NB4 (cell line): ENCODE data around the gene HTR3B.
"Not testable (repeated sequence)": the region's sequence is repeated elsewhere in the genome, so short reads cannot be mapped to it uniquely, and the experiment has no call there.

Experiments
- DNase-seq: peaks from one replicate; pipeline ENCODE4 v3.0.0; 2010; ENCODE audit warnings: low read depth
- H3K4me3 ChIP-seq: one replicate; pipeline ENCODE4 v1.5.1; 2011; ENCODE audit warnings: mild to moderate bottlenecking, low read depth, low read length, moderate library complexity
- MAX ChIP-seq: IDR thresholded peaks from 2 replicates; pipeline ENCODE4 v1.6.1; 2011; ENCODE audit warnings: low read depth, low read length
- MYC ChIP-seq: IDR thresholded peaks from 2 replicates; pipeline ENCODE4 v1.6.1; 2011; ENCODE audit warnings: low read depth, low read length
- POLR2A ChIP-seq: IDR thresholded peaks from 2 replicates; pipeline ENCODE4 v1.6.1; 2011; ENCODE audit warnings: mild to moderate bottlenecking; ENCODE audit not compliant: insufficient read length; ENCODE audit errors: extremely low read depth
- TF ChIP-seq, protein P1 (sequence below): IDR thresholded peaks from one replicate; pipeline ENCODE4 v1.5.1; 2012; ENCODE audit warnings: low read depth, low read length

The HTR3B gene

DNA sequence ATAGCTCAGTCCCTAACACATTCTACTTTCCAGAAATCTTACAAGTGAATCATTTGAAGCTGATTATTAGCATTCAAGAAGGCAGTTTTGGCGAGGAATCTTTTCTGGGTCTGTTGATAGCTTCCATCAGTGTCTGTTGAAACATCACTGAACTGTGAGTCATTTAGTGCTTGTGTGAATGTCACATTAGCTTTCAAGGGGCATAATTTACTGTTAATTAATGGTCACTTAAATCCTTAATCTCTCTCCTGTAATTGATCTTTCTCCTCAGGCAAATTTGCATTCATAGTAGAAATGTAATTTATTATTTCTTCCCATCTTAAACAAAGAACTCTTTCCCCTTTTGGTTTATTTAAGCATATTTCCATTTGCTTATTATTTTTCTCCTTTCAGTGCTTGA is 2.6 kb downstream of the HTR3B start:
- TF ChIP-seq MYC (no peak), POLR2A (no peak), MAX (no peak)
- TF ChIP-seq, protein P1, sequence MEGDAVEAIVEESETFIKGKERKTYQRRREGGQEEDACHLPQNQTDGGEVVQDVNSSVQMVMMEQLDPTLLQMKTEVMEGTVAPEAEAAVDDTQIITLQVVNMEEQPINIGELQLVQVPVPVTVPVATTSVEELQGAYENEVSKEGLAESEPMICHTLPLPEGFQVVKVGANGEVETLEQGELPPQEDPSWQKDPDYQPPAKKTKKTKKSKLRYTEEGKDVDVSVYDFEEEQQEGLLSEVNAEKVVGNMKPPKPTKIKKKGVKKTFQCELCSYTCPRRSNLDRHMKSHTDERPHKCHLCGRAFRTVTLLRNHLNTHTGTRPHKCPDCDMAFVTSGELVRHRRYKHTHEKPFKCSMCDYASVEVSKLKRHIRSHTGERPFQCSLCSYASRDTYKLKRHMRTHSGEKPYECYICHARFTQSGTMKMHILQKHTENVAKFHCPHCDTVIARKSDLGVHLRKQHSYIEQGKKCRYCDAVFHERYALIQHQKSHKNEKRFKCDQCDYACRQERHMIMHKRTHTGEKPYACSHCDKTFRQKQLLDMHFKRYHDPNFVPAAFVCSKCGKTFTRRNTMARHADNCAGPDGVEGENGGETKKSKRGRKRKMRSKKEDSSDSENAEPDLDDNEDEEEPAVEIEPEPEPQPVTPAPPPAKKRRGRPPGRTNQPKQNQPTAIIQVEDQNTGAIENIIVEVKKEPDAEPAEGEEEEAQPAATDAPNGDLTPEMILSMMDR = no peak
- DNase-seq = no peak
- no peak overlapping the region for H3K4me3 ChIP-seq

DNA sequence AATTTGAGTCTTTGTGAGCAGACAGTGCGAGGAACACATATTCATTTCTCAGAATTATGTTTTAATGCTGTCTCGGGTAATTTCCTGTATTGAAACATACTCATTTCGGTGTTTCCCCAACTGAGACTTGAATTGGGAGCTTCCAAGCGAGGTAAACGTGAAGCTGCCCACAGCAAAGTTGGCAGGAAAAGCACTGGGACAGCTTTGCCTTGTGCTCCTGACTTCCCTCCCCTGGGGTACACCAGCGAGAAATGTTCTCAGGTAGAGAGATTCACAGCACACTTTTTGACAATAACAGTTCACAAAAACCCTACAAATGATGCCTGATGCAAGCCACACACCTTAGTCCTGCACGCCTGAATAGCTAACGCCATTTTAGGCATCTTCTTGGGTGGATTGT is 3.1 kb downstream of the HTR3B start:
- TF ChIP-seq MAX (no peak), MYC (no peak), POLR2A (no peak)
- TF ChIP-seq, protein P1 = no peak
- no peak for DNase-seq

DNA sequence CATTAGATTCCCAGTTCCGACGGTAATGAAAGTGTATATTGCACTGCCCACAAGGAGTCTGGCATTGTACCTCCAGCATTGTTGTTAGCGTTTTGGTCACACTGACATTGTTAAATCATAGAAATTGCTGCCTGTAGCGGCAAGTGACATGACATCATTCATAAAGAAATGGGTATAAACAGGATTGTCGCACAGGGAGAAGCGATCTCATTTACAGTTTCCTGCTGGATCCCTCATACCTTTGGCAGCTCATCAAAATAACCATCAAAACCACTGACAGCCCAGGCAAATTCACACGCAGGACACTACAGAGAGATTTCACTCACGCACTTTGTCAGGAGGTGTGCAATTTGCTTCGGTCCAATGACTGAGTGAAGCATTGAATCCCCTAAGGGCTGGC is 3.5 kb downstream of the HTR3B start:
- DNase-seq = no peak
- TF ChIP-seq POLR2A (no peak), MYC (no peak)
- H3K4me3 ChIP-seq = no peak overlapping the region

More for the DNA sequence above, 3.1 kb downstream of the HTR3B start:
- H3K4me3 ChIP-seq = no peak overlapping the region

DNA sequence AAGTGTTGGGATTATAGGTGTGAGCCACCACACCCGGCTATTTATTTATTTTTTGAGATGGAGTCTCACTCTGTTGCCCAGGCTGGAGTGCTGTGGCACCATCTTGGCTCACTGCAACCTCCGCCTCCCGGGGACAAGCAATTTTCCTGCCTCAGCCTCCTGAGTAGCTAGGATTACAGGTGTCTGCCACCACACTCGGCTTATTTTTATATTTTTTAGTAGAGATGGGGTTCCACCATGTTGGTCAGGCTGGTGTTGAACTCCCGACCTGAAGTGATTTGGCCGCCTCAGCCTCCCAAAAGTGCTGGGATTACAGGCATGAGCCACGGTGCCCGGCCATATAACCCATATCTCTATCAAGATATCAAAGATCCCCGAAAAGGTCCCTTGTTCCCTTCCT is 6.9 kb downstream of the HTR3B start:
- not testable (repeated sequence) for H3K4me3 ChIP-seq, DNase-seq

DNA sequence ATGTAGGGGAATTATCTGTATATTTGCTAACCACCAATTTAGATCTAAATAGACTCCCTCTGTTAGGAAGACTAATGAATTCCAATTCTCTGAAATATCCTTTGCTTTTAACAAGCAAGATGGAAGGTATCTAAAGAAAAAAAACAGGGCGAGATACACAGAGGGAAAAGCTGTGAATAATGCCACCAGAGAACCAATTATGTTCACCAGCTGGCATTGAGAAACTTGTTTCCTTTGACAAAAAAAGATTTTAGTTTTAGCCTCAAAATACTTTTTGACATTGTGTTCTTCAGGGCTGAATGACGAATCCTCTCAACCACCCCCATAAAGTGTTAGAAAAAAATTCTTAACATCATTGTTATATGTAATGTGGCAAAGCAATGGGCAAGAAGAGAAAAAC is 19.0 kb downstream of the HTR3B start:
- no peak for TF ChIP-seq MYC
- DNase-seq = no peak
- no peak overlapping the region for H3K4me3 ChIP-seq

GRCh38 chr11:113926273-113927197 is 21.9 kb downstream of the HTR3B start:
- no peak for TF ChIP-seq MAX
- no peak for TF ChIP-seq POLR2A
- TF ChIP-seq, protein P1 = no peak
- no peak for TF ChIP-seq MYC
- DNase-seq = no peak
- H3K4me3 ChIP-seq = no peak overlapping the region

GRCh38 chr11:113928311-113928710 is 23.7 kb downstream of the HTR3B start:
- DNase-seq = no peak
- TF ChIP-seq POLR2A (no peak), MAX (no peak), MYC (no peak)
- TF ChIP-seq, protein P1 = no peak
- no peak overlapping the region for H3K4me3 ChIP-seq
